ENCODE results near the gene RIT2. TPM values are rescaled to one million over a fixed set of nuclear protein-coding genes. Genes with fewer than 3 reads are reported as not detected.

RIT2 gene
- total and polyA plus RNA-seq, 5 donors from 2014 or later, result not detected

- H3K4me1 Mint-ChIP-seq, result no peaks in the 10 kb centered on the region
These were observed 186.3 kb downstream of the RIT2 start for GRCh38 chr18:42929181-42929580.

DNA sequence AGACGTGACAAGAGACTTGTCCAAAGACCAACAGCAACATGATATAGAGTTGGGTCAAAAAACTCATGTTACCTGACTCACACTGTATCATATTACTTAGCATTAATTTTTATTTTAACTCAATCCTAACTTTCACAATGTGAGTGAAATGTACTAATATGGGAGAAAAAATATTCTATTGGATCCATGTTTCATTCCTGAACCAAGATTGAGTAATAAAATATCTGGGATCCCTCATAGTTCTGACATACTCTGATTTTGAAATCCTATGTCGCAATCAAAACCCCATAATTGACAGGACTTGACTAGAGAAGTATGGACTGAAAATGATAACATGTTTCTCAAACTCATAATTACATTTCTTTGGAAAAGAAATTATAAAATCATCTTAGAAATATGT lies 190.4 kb downstream of the RIT2 start:
- Histone ChIP-seq H3K4me1 (ENCODE audit: control insufficient read depth, insufficient read depth, low read length, poor library complexity, severe bottlenecking) (no peaks in the 10 kb centered on the region), H3K27ac (ENCODE audit: insufficient read depth, low read length, poor library complexity, severe bottlenecking) (no peak overlapping the region), H3K36me3 (ENCODE audit: control insufficient read depth, insufficient read depth, low read length) (no peaks in the 10 kb centered on the region), H3K4me3 (ENCODE audit: low read depth, low read length) (no peak overlapping the region), H3K27me3 (ENCODE audit: control insufficient read depth, insufficient read depth, low read length) (no peaks in the 10 kb centered on the region), H3K9me3 (ENCODE audit: control insufficient read depth in 2 of 2, low read length in 2 of 2) (peaks cover 0 to 5% of the 10 kb centered on the region in 2 experiments)
- no peaks in the 10 kb centered on the region for H3K36me3 Mint-ChIP-seq
- H3K9me3 Mint-ChIP-seq, result peaks cover 0 to 9% (median 4%) of the 10 kb centered on the region in 7 donors
- DNase-seq (no peak), ATAC-seq (ENCODE audit: low read depth in 2 of 2) (no peak)
- no peaks in the 10 kb centered on the region for H3K4me1 Mint-ChIP-seq
- H3K27me3 Mint-ChIP-seq, result no peaks in the 10 kb centered on the region
- no peak overlapping the region for H3K4me3 Mint-ChIP-seq
- no peak overlapping the region for H3K27ac Mint-ChIP-seq

More at GRCh38 chr18:42929181-42929580, 186.3 kb downstream of the RIT2 start:
- no peaks in the 10 kb centered on the region for H3K4me1 ChIP-seq (ENCODE audit: control insufficient read depth, insufficient read depth, low read length, poor library complexity, severe bottlenecking)
- no peak overlapping the region for H3K27ac ChIP-seq (ENCODE audit: insufficient read depth, low read length, poor library complexity, severe bottlenecking)
- ATAC-seq (ENCODE audit: low read depth in 2 of 2) (no peak), DNase-seq (no peak)
- H3K4me3 Mint-ChIP-seq, result no peak overlapping the region
- H3K9me3 ChIP-seq (ENCODE audit: control insufficient read depth in 2 of 2, low read length in 2 of 2), result peaks cover 0 to 2% of the 10 kb centered on the region in 2 experiments
- H3K36me3 ChIP-seq (ENCODE audit: control insufficient read depth, insufficient read depth, low read length), result no peaks in the 10 kb centered on the region
- H3K9me3 Mint-ChIP-seq, result peaks cover 0 to 9% (median 2%) of the 10 kb centered on the region in 7 donors
- no peaks in the 10 kb centered on the region for H3K36me3 Mint-ChIP-seq
- no peak overlapping the region for H3K27ac Mint-ChIP-seq
- no peak overlapping the region for H3K4me3 ChIP-seq (ENCODE audit: low read depth, low read length)
- H3K27me3 Mint-ChIP-seq, result no peaks in the 10 kb centered on the region
- no peaks in the 10 kb centered on the region for H3K27me3 ChIP-seq (ENCODE audit: control insufficient read depth, insufficient read depth, low read length)

- Mint-ChIP-seq H3K27ac (no peak overlapping the region), H3K4me1 (no peaks in the 10 kb centered on the region), H3K27me3 (no peaks in the 10 kb centered on the region), H3K9me3 (peaks cover 0 to 15% (median 7%) of the 10 kb centered on the region in 7 donors), H3K4me3 (no peak overlapping the region), H3K36me3 (no peaks in the 10 kb centered on the region)
- H3K36me3 ChIP-seq (ENCODE audit: control insufficient read depth, insufficient read depth, low read length), result no peaks in the 10 kb centered on the region
- no peaks in the 10 kb centered on the region for H3K27me3 ChIP-seq (ENCODE audit: control insufficient read depth, insufficient read depth, low read length)
- H3K9me3 ChIP-seq (ENCODE audit: control insufficient read depth in 2 of 2, low read length in 2 of 2), result peaks cover 0 to 5% of the 10 kb centered on the region in 2 experiments
- H3K4me3 ChIP-seq (ENCODE audit: low read depth, low read length), result no peak overlapping the region
- no peaks in the 10 kb centered on the region for H3K4me1 ChIP-seq (ENCODE audit: control insufficient read depth, insufficient read depth, low read length, poor library complexity, severe bottlenecking)
- ATAC-seq (ENCODE audit: low read depth in 2 of 2) (no peak), DNase-seq (no peak)
- no peak overlapping the region for H3K27ac ChIP-seq (ENCODE audit: insufficient read depth, low read length, poor library complexity, severe bottlenecking)
These were observed 193.1 kb downstream of the RIT2 start for GRCh38 chr18:42922363-42922762.

DNA sequence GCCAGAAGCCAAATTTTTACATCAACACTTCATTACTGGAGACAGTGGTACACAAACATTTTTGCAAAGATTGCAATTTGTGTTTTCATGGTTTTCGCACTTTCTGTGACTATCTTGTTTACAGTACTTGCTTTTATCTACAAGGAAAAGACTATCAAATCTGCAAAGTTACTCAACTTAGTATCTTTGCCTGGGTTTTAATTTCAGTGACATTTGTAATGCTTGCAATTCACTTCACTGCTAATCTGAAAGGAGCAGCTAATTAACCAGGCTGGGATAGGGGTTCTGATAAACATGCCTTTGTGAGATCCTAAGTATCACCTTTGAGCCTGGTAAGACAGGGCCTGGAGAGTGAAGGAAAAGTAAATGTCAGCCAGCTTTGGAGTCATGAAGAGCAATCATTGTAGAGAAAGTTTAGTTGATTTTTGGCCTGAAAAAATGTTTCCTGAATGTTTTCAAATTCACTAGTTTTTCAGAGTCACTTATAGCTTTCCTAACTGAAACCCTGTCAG lies 194.2 kb downstream of the RIT2 start:
- no peaks in the 10 kb centered on the region for H3K36me3 Mint-ChIP-seq
- no peaks in the 10 kb centered on the region for H3K27me3 Mint-ChIP-seq
- ATAC-seq (ENCODE audit: low read depth in 2 of 2) (no peak), DNase-seq (no peak)
- H3K4me1 Mint-ChIP-seq, result no peaks in the 10 kb centered on the region
- H3K9me3 Mint-ChIP-seq, result peaks cover 0 to 18% (median 7%) of the 10 kb centered on the region in 7 donors
- no peaks in the 10 kb centered on the region for H3K4me1 ChIP-seq (ENCODE audit: control insufficient read depth, insufficient read depth, low read length, poor library complexity, severe bottlenecking)
- no peak overlapping the region for H3K27ac Mint-ChIP-seq
- H3K4me3 Mint-ChIP-seq, result no peak overlapping the region
- H3K36me3 ChIP-seq (ENCODE audit: control insufficient read depth, insufficient read depth, low read length), result no peaks in the 10 kb centered on the region
- H3K4me3 ChIP-seq (ENCODE audit: low read depth, low read length), result no peak overlapping the region
- H3K27me3 ChIP-seq (ENCODE audit: control insufficient read depth, insufficient read depth, low read length), result no peaks in the 10 kb centered on the region
- peaks cover 0 to 5% of the 10 kb centered on the region in 2 experiments for H3K9me3 ChIP-seq (ENCODE audit: control insufficient read depth in 2 of 2, low read length in 2 of 2)
- H3K27ac ChIP-seq (ENCODE audit: insufficient read depth, low read length, poor library complexity, severe bottlenecking), result no peak overlapping the region

DNA sequence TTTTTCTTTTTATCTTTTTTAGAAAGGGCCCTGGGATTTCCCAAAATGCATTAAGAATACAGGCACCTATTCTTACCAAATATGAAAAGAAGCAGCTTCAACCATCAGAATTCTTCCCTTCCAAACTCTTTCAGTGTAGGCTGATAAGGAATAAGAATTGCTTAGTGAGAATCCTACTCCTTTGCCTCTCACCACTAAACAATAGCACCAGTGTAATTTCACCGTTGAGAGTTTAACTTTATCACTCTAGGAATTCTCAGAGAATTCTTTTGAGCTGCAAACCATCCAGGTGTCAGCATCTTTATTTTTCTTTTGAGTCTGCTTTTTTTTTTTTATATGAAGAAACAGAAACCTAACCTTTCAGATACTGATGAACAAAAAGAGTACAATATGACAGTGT lies 194.9 kb downstream of the RIT2 start:
- H3K27me3 Mint-ChIP-seq, result no peaks in the 10 kb centered on the region
- H3K27ac ChIP-seq (ENCODE audit: insufficient read depth, low read length, poor library complexity, severe bottlenecking), result no peak overlapping the region
- no peak overlapping the region for H3K27ac Mint-ChIP-seq
- no peaks in the 10 kb centered on the region for H3K4me1 ChIP-seq (ENCODE audit: control insufficient read depth, insufficient read depth, low read length, poor library complexity, severe bottlenecking)
- no peak overlapping the region for H3K4me3 Mint-ChIP-seq
- ATAC-seq (ENCODE audit: low read depth in 2 of 2) (no peak), DNase-seq (no peak)
- no peaks in the 10 kb centered on the region for H3K36me3 Mint-ChIP-seq
- H3K36me3 ChIP-seq (ENCODE audit: control insufficient read depth, insufficient read depth, low read length), result no peaks in the 10 kb centered on the region
- no peak overlapping the region for H3K4me3 ChIP-seq (ENCODE audit: low read depth, low read length)
- no peaks in the 10 kb centered on the region for H3K27me3 ChIP-seq (ENCODE audit: control insufficient read depth, insufficient read depth, low read length)
- H3K9me3 Mint-ChIP-seq, result peaks cover 0 to 18% (median 7%) of the 10 kb centered on the region in 7 donors
- no peaks in the 10 kb centered on the region for H3K4me1 Mint-ChIP-seq
- peaks cover 0 to 5% of the 10 kb centered on the region in 2 experiments for H3K9me3 ChIP-seq (ENCODE audit: control insufficient read depth in 2 of 2, low read length in 2 of 2)

DNA sequence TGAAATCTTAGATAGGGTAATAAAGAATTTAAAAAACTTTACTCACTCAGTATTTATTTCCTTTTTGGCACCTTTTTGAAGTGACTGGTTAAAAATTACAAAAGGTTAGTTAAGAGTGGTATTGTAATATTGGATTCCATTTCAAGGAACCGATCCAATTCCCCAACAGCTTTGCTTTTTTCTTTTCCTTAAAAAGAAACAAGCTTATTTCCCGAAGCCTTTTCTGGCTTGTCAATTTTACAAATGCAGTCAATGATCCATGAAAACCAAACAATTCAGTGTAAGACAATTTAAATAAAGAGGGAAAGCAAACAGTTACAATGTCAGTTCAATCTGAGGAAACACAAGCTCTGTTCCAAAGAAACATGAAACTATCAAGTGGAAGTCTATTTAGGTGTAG lies 200.2 kb downstream of the RIT2 start:
- Histone ChIP-seq H3K27me3 (ENCODE audit: control insufficient read depth, insufficient read depth, low read length) (no peaks in the 10 kb centered on the region), H3K36me3 (ENCODE audit: control insufficient read depth, insufficient read depth, low read length) (no peaks in the 10 kb centered on the region), H3K4me1 (ENCODE audit: control insufficient read depth, insufficient read depth, low read length, poor library complexity, severe bottlenecking) (no peaks in the 10 kb centered on the region), H3K9me3 (ENCODE audit: control insufficient read depth in 2 of 2, low read length in 2 of 2) (no peaks in the 10 kb centered on the region), H3K4me3 (ENCODE audit: low read depth, low read length) (no peak overlapping the region), H3K27ac (ENCODE audit: insufficient read depth, low read length, poor library complexity, severe bottlenecking) (no peak overlapping the region)
- Mint-ChIP-seq H3K36me3 (no peaks in the 10 kb centered on the region), H3K4me1 (no peaks in the 10 kb centered on the region), H3K27ac (no peak overlapping the region), H3K27me3 (no peaks in the 10 kb centered on the region), H3K9me3 (peaks cover 0 to 13% (median 8%) of the 10 kb centered on the region in 7 donors), H3K4me3 (no peak overlapping the region)
- DNase-seq (no peak), ATAC-seq (ENCODE audit: low read depth in 2 of 2) (no peak)

DNA sequence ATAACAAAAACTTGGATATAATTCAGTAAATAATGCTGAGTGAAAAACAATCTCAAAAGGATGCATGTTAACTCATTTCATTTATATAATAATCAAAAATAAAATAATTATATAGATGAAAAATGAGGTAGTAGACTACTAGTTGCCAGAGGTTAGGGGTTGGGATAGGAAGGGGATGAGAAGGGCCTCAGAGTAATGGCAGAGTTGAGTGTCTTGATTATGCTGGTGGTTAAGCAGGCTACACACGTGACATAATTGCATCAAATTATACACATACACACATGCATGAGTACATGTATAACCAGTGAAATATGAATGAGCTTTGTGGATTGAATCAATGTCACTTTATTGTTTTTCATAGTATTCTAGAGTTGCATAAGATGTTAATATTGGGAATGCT lies 201.0 kb downstream of the RIT2 start:
- H3K27me3 Mint-ChIP-seq, result no peaks in the 10 kb centered on the region
- Histone ChIP-seq H3K27me3 (ENCODE audit: control insufficient read depth, insufficient read depth, low read length) (no peaks in the 10 kb centered on the region), H3K27ac (ENCODE audit: insufficient read depth, low read length, poor library complexity, severe bottlenecking) (no peak overlapping the region), H3K4me1 (ENCODE audit: control insufficient read depth, insufficient read depth, low read length, poor library complexity, severe bottlenecking) (no peaks in the 10 kb centered on the region), H3K36me3 (ENCODE audit: control insufficient read depth, insufficient read depth, low read length) (no peaks in the 10 kb centered on the region), H3K9me3 (ENCODE audit: control insufficient read depth in 2 of 2, low read length in 2 of 2) (no peaks in the 10 kb centered on the region), H3K4me3 (ENCODE audit: low read depth, low read length) (no peak overlapping the region)
- no peaks in the 10 kb centered on the region for H3K36me3 Mint-ChIP-seq
- no peak overlapping the region for H3K4me3 Mint-ChIP-seq
- ATAC-seq (ENCODE audit: low read depth in 2 of 2), result no peak
- H3K27ac Mint-ChIP-seq, result no peak overlapping the region
- DNase-seq, result no peak
- no peaks in the 10 kb centered on the region for H3K4me1 Mint-ChIP-seq
- H3K9me3 Mint-ChIP-seq, result peaks cover 0 to 13% (median 8%) of the 10 kb centered on the region in 7 donors

- DNase-seq (no peak), ATAC-seq (ENCODE audit: low read depth in 2 of 2) (no peak)
- H3K27ac Mint-ChIP-seq, result no peak overlapping the region
These were observed 206.4 kb downstream of the RIT2 start for GRCh38 chr18:42909095-42909494.

More at GRCh38 chr18:42909095-42909494, 206.4 kb downstream of the RIT2 start:
- Mint-ChIP-seq H3K27me3 (no peaks in the 10 kb centered on the region), H3K9me3 (peaks cover 1 to 15% (median 3%) of the 10 kb centered on the region in 7 donors), H3K4me1 (no peaks in the 10 kb centered on the region), H3K36me3 (no peaks in the 10 kb centered on the region), H3K4me3 (no peak overlapping the region)
- H3K4me1 ChIP-seq (ENCODE audit: control insufficient read depth, insufficient read depth, low read length, poor library complexity, severe bottlenecking), result no peaks in the 10 kb centered on the region
- no peak overlapping the region for H3K4me3 ChIP-seq (ENCODE audit: low read depth, low read length)
- no peaks in the 10 kb centered on the region for H3K36me3 ChIP-seq (ENCODE audit: control insufficient read depth, insufficient read depth, low read length)
- no peaks in the 10 kb centered on the region for H3K27me3 ChIP-seq (ENCODE audit: control insufficient read depth, insufficient read depth, low read length)
- no peak overlapping the region for H3K27ac ChIP-seq (ENCODE audit: insufficient read depth, low read length, poor library complexity, severe bottlenecking)
- H3K9me3 ChIP-seq (ENCODE audit: control insufficient read depth in 2 of 2, low read length in 2 of 2), result no peaks in the 10 kb centered on the region
